IMR-90 (cell line): Measurements from ENCODE around the gene ITGB4. TPM values are rescaled to one million over a fixed set of nuclear protein-coding genes. Genes with fewer than 3 reads are reported as not detected.

ENCODE experiments used
- ATAC-seq: fragments of 200-7000 bp; cut with Tn5 transposase; 2 replicates; pipeline ENCODE4 v1.9.1; 2020; ENCODE audit warnings: low read depth, mild to moderate bottlenecking, moderate library complexity
- BruUV-seq: library from RNA; stranded (reverse); fragments of 400-500 nt; replicated peaks from 2 replicates; lab custom pipeline; 2021; lab: Mats Ljungman, UMichigan
- CTCF ChIA-PET: fragments of 300-600 bp; formaldehyde crosslinking; extraction: SDS; loops from one replicate; lab custom pipeline; 2021; ENCODE audit warnings: antibody characterized with exemption; lab: Yijun Ruan, JAX
- POLR2A ChIA-PET: fragments of 300-600 bp; sonication (Branson Sonifier 250); formaldehyde crosslinking; loops from one replicate; lab custom pipeline; 2022; ENCODE audit warnings: antibody characterized with exemption; ENCODE audit not compliant: unreplicated experiment; lab: Charles Lee
- DNase-seq: peaks from one replicate; pipeline ENCODE4 v3.0.0; 2013
- H2AFZ ChIP-seq: replicated peaks from 2 replicates; pipeline ENCODE3; 2013; ENCODE audit warnings: low read length, mild to moderate bottlenecking; ENCODE audit not compliant: poor library complexity
- H2AK5ac ChIP-seq: 2 replicates; pipeline ENCODE4 v1.6.1; 2013; ENCODE audit warnings: low read depth, low read length, inconsistent platforms
- H2AK9ac ChIP-seq: replicated peaks from 2 replicates; pipeline ENCODE3; 2013; ENCODE audit warnings: mild to moderate bottlenecking, low read depth, low read length, moderate library complexity; ENCODE audit not compliant: poor library complexity
- H2BK120ac ChIP-seq: 2 replicates; pipeline ENCODE4 v1.6.1; 2013; ENCODE audit warnings: low read depth, low read length, inconsistent platforms
- H2BK15ac ChIP-seq: 3 replicates; pipeline ENCODE4 v1.6.1; 2013; ENCODE audit warnings: low read depth, low read length, inconsistent platforms
- H2BK20ac ChIP-seq: 2 replicates; pipeline ENCODE4 v1.6.1; 2013; ENCODE audit warnings: low read depth, mild to moderate bottlenecking, inconsistent platforms, low read length, moderate library complexity
- H2BK5ac ChIP-seq: 2 replicates; pipeline ENCODE4 v1.6.1; 2013; ENCODE audit warnings: mild to moderate bottlenecking, low read depth, low read length, inconsistent platforms; ENCODE audit not compliant: poor library complexity, severe bottlenecking
- H3K14ac ChIP-seq: replicated peaks from 2 replicates; pipeline ENCODE4 v1.6.1; 2013; ENCODE audit warnings: low read depth, low read length, inconsistent platforms
- H3K18ac ChIP-seq: 2 replicates; pipeline ENCODE4 v1.6.1; 2013; ENCODE audit warnings: low read depth, low read length, control low read depth
- H3K23ac ChIP-seq: 2 replicates; pipeline ENCODE4 v1.6.1; 2013; ENCODE audit warnings: low read depth, low read length, inconsistent platforms
- H3K27ac ChIP-seq: 2 replicates; pipeline ENCODE4 v1.5.1; 2013; ENCODE audit warnings: mild to moderate bottlenecking, control low read depth, low read length; ENCODE audit not compliant: insufficient read depth
- H3K27me3 ChIP-seq: 2 replicates; pipeline ENCODE4 v1.6.1; 2013; ENCODE audit warnings: low read length; ENCODE audit not compliant: control insufficient read depth, insufficient read depth
- H3K36me3 ChIP-seq: 2 replicates; pipeline ENCODE4 v1.6.1; 2013; ENCODE audit warnings: low read length, mixed read lengths; ENCODE audit not compliant: control insufficient read depth, insufficient read depth
- H3K4ac ChIP-seq: 2 replicates; pipeline ENCODE4 v1.6.1; 2013; ENCODE audit warnings: low read depth, low read length, inconsistent platforms
- H3K4me1 ChIP-seq: 2 replicates; pipeline ENCODE4 v1.6.1; 2013; ENCODE audit warnings: low read length, mixed read lengths; ENCODE audit not compliant: control insufficient read depth, insufficient read depth
- H3K4me2 ChIP-seq: 2 replicates; pipeline ENCODE4 v1.6.1; 2013; ENCODE audit warnings: low read depth, mild to moderate bottlenecking, control low read depth, low read length, moderate library complexity
- H3K4me3 ChIP-seq: 2 replicates; pipeline ENCODE4 v1.5.1; 2013; ENCODE audit warnings: low read depth, mild to moderate bottlenecking, control low read depth, low read length, moderate library complexity; ENCODE audit not compliant: insufficient read depth
- H3K56ac ChIP-seq: 2 replicates; pipeline ENCODE4 v1.6.1; 2013; ENCODE audit warnings: low read length, inconsistent platforms; ENCODE audit not compliant: insufficient read depth; ENCODE audit errors: extremely low read depth
- H3K79me1 ChIP-seq, 2 experiments: 2 replicates each; pipeline ENCODE4 v1.6.1; 2013; ENCODE audit warnings: low read length in 2 of 2, inconsistent platforms in 1 of 2, low read depth in 1 of 2
- H3K9ac ChIP-seq: 2 replicates; pipeline ENCODE4 v1.6.1; 2013; ENCODE audit warnings: low read depth, low read length, control low read depth
- H3K9me1 ChIP-seq: 2 replicates; pipeline ENCODE4 v1.6.1; 2013; ENCODE audit warnings: low read length, inconsistent platforms; ENCODE audit not compliant: insufficient read depth
- H3K9me3 ChIP-seq: 2 replicates; pipeline ENCODE4 v1.6.1; 2013; ENCODE audit warnings: low read length; ENCODE audit not compliant: control insufficient read depth, insufficient read depth
- H4K20me1 ChIP-seq: 2 replicates; pipeline ENCODE4 v1.6.1; 2013; ENCODE audit warnings: low read length, inconsistent platforms; ENCODE audit not compliant: insufficient read depth
- H4K5ac ChIP-seq: 2 replicates; pipeline ENCODE4 v1.6.1; 2013; ENCODE audit warnings: mild to moderate bottlenecking, low read depth, low read length, control low read depth
- H4K8ac ChIP-seq, 2 experiments: 2 replicates each; pipeline ENCODE4 v1.6.1; 2013; ENCODE audit warnings: low read depth in 2 of 2, low read length in 2 of 2, control low read depth in 1 of 2, inconsistent platforms in 1 of 2
- H4K91ac ChIP-seq: 2 replicates; pipeline ENCODE4 v1.6.1; 2013; ENCODE audit warnings: low read depth, low read length, inconsistent platforms; ENCODE audit not compliant: insufficient read depth
- NFE2L2 ChIP-seq: fragments of 150-350 bp; IDR thresholded peaks from 2 replicates; pipeline ENCODE4 v1.6.1; 2016; ENCODE audit warnings: low read depth, mild to moderate bottlenecking, low read length
- RCOR1 ChIP-seq: IDR thresholded peaks from 2 replicates; pipeline ENCODE4 v1.6.1; 2012; ENCODE audit warnings: mild to moderate bottlenecking, low read length, improper control_type of control experiment; ENCODE audit not compliant: insufficient replicate concordance
- SMC3 ChIP-seq: fragments of 150-350 bp; IDR thresholded peaks from 2 replicates; pipeline ENCODE4 v1.6.1; 2016; ENCODE audit warnings: low read depth, mild to moderate bottlenecking, antibody characterized with exemption, low read length, moderate library complexity
- WGBS, 2 experiments: methylation state at CpG; one replicate each; pipeline versions ENCODE4 v1.1.5 to v1.1.7; 2013; ENCODE audit warnings: missing lambda C conversion rate in 2 of 2; ENCODE audit not compliant: insufficient read length in 1 of 2; ENCODE audit errors: extremely low coverage in 2 of 2; 5-methylcytosine and 5-hydroxymethylcytosine counted together
- dilution Hi-C: fragments of 300-500 bp; cut with HindIII; formaldehyde crosslinking; loops from one replicate; pipeline ENCODE4 v1.14.3; 2018; ENCODE audit warnings: low sequenced_read_pairs; ENCODE audit not compliant: unreplicated experiment
- in situ Hi-C: fragments of 300-500 bp; cut with MboI; formaldehyde crosslinking; loops from 3 replicates; pipeline ENCODE4 v1.14.3; 2019; ENCODE audit warnings: low sequenced_read_pairs, inconsistent platforms, mixed read lengths
- intact Hi-C: fragments of 100-400 bp; cut with micrococcal nuclease; formaldehyde crosslinking; loops from 2 replicates; pipeline ENCODE4 v1.10.0; 2022
- polyA plus RNA-seq, 3 experiments: library from polyadenylated mRNA; depleted of rRNA; stranded (reverse); fragments of >200 nt; gene quantifications; 2 replicates each; pipeline ENCODE4 v1.2.3, GENCODE V29; 2012; ENCODE audit warnings: low replicate concordance in 1 of 3
- total RNA-seq: library from RNA; depleted of rRNA; stranded (reverse); fragments of >200 nt; gene quantifications from 2 replicates; pipeline ENCODE4 v1.2.3, GENCODE V29; 2012
- TF ChIP-seq, protein P1 (sequence below): fragments of 150-350 bp; IDR thresholded peaks from 2 replicates; pipeline ENCODE4 v1.6.1; 2017; ENCODE audit warnings: mild to moderate bottlenecking, antibody characterized with exemption, low read length, low read depth

The ITGB4 gene
- total and polyA plus RNA-seq, 2 of the 4 experiments (the other 2 are of a cell fraction), result under 0.01 to 0.27 TPM

DNA sequence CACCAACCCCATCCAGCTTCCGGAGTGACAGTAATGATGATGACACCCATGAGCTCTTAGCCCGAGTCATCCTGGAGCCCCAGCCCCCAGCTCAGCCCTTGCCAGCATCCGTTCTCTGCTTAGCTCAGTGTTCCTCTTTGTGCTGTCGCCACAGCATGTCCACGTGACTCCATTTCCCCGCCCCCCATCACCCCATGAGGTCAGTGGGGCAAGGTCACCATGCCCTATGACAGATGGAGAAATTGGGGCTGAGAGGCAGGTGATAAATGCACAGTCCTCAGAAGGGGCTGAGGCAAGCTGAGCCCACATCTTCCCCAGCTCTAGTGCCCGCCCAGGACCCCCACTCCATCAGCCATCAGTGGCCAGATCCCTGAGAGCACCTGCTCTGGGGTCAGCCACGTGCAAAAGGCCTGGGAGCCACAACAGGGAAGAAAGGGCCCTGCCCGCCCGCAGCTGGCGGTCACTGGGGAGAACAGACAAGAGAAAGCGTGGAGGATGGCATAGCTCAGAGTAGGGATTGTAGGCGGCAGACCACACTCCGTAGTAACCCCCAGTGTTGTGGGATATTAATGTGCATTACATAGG is 17.1 kb downstream of the ITGB4 start:
- Histone ChIP-seq H2AK5ac (no peak overlapping the region), H3K9ac (no peak overlapping the region), H3K4me1 (no peaks in the 10 kb centered on the region), H3K9me1 (no peaks in the 10 kb centered on the region), H3K18ac (no peak overlapping the region), H4K20me1 (no peaks in the 10 kb centered on the region), H3K9me3 (no peaks in the 10 kb centered on the region), H2BK20ac (no peak overlapping the region), H3K79me1 (no peaks in the 10 kb centered on the region), H3K4me3 (no peak overlapping the region), H2AK9ac (no peak overlapping the region), H3K4me2 (no peak overlapping the region), H2AFZ (peak overlapping the region; percentile 33), H3K23ac (no peak overlapping the region), H3K36me3 (no peaks in the 10 kb centered on the region), H4K5ac (no peak overlapping the region), H3K4ac (no peak overlapping the region), H4K8ac (no peak overlapping the region), H3K27ac (no peak overlapping the region), H3K27me3 (peaks cover 2% of the 10 kb centered on the region; the same call in 1 of the 2 replicates), H3K14ac (no peak overlapping the region), H2BK120ac (no peak overlapping the region), H2BK15ac (no peak overlapping the region), H3K56ac (no peak overlapping the region), H2BK5ac (no peak overlapping the region), H4K91ac (no peak overlapping the region)
- intact Hi-C loops (no loop called here), dilution Hi-C loops (no loop called here), in situ Hi-C loops (no loop called here)
- TF ChIP-seq RCOR1, result no peak
- no peak for TF ChIP-seq SMC3
- TF ChIP-seq NFE2L2, result 0 out of 2 replicates have a peak, but pooled peaks have one; percentile 12
- TF ChIP-seq, protein P1, sequence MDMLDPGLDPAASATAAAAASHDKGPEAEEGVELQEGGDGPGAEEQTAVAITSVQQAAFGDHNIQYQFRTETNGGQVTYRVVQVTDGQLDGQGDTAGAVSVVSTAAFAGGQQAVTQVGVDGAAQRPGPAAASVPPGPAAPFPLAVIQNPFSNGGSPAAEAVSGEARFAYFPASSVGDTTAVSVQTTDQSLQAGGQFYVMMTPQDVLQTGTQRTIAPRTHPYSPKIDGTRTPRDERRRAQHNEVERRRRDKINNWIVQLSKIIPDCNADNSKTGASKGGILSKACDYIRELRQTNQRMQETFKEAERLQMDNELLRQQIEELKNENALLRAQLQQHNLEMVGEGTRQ, result peak; percentile 67; the same call in 1 of the 2 replicates
- ATAC-seq, result no peak; the same call in 1 of the 2 replicates
- ChIA-PET POLR2A (interaction anchor here (0.6 kb wide), 2 partner anchors 61 to 122 kb away, joined by 3 to 10 read pairs; no protein-coding TSS in a partner anchor), CTCF (interaction anchor here (1.0 to 1.8 kb wide), 3 partner anchors 9 to 104 kb away, joined by 3 to 9 read pairs (median 3); no protein-coding TSS in a partner anchor)
- WGBS, 2 experiments, result 63% methylated on average over 7 of the region's 14 CpGs; no CpG with 5 or more reads in 1 of the 2 experiments
- no TSS peak for BruUV-seq
- DNase-seq, result peak; percentile 27
